ENCODE results near the gene NEK2. TPM values are rescaled to one million over a fixed set of nuclear protein-coding genes. Genes with fewer than 3 reads are reported as not detected.

The NEK2 gene
- total and polyA plus RNA-seq, 2 of the 13 experiments (the other 11 are each of a cell fraction or from before 2014, with no cell fraction given) = 10.9 to 40.8 TPM

DNA sequence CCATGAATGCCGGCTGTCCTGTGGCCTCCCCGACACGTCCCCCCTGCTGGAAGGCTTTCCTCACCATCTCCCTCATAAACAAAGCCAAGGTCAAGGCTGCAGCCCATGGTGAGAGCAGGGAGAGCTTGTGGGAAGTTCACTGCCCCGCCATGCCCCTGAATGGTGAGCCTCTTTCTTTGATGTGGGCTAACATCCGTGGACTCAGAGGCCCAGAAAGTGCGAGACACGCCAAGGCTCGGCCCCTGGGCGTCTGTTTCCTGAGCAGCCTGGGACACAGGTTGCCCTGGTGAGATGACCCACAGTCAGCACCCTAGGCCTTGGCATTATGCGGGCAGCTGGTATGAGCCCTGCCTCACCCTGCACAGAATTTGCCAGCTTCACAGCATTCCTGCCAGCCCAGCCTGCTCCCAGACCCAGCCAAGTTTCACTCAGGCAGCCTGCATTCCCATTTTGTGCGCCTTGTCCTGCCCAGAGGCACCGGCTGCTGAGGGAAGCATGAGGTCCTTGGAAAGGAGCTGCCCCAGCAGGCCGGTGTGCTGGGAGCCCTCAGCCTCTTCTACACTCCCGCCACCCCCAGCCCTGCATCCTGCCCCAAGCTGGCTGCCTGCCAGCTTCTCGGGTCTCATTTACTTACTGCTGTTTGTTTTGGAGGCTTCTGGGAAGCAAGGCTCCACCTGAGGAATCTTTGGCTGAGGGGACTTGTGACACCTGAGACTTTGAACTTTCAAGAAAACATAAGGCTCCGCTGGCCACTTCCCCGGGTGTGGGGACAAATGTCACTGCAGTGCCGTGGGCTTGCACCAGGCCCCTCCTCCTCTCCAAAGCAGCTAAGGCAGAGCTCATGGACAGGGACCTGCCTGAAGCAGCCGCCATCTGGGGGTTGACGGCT lies 31.9 kb downstream of the NEK2 start (continued):
- TF ChIP-seq AKNA (CRISPR knock-in tag; IDR thresholded peaks at IDR 0.05; ENCODE audit: borderline replicate concordance) = no peak
- peak; percentile 99 for TF ChIP-seq RXRB (CRISPR knock-in tag; IDR thresholded peaks at IDR 0.05; ENCODE audit: borderline replicate concordance)
- peak; percentile 68; the same call in 1 of the 2 replicates for TF ChIP-seq JUND (CRISPR knock-in tag; IDR thresholded peaks at IDR 0.05)
- TF ChIP-seq ZNF44 (CRISPR knock-in tag; IDR thresholded peaks at IDR 0.05) = peak; percentile 87; the same call in 1 of the 2 replicates
- TF ChIP-seq SKI (IDR thresholded peaks at IDR 0.05; ENCODE audit: partially characterized antibody) = peak; percentile 100
- peak; percentile 100 for TF ChIP-seq TBX2 (CRISPR knock-in tag; IDR thresholded peaks at IDR 0.05; ENCODE audit: borderline replicate concordance)
- peak; percentile 61; the same call in 1 of the 2 replicates for TF ChIP-seq ZNF598 (CRISPR knock-in tag; IDR thresholded peaks at IDR 0.05; ENCODE audit: borderline replicate concordance)
- TF ChIP-seq YY1 (IDR thresholded peaks at IDR 0.05; ENCODE audit: insufficient read depth, insufficient replicate concordance, low read depth, low read length) = peak; percentile 23
- TF ChIP-seq SMAD3 (CRISPR knock-in tag; IDR thresholded peaks at IDR 0.05) = peak; percentile 89
- TF ChIP-seq ZNF24 (IDR thresholded peaks at IDR 0.05) = no peak
- peak; percentile 59 for TF ChIP-seq ZNF362 (CRISPR knock-in tag; IDR thresholded peaks at IDR 0.05; ENCODE audit: borderline replicate concordance)
- no peak for TF ChIP-seq MTF2 (CRISPR knock-in tag; IDR thresholded peaks at IDR 0.05; ENCODE audit: borderline replicate concordance)
- peak; percentile 96 for TF ChIP-seq SAP130 (CRISPR knock-in tag; IDR thresholded peaks at IDR 0.05; ENCODE audit: low read depth)
- peak; percentile 80; the same call in 1 of the 2 replicates for TF ChIP-seq ZNF558 (CRISPR knock-in tag; IDR thresholded peaks at IDR 0.05; ENCODE audit: borderline replicate concordance)
- TF ChIP-seq ZNF569 (CRISPR knock-in tag; IDR thresholded peaks at IDR 0.05; ENCODE audit: borderline replicate concordance) = no peak
- TF ChIP-seq CENPX (CRISPR knock-in tag; IDR thresholded peaks at IDR 0.05) = no peak
- TF ChIP-seq MBNL3 (CRISPR knock-in tag; conservative IDR thresholded peaks at IDR 0.05) = no peak
- 0 out of 2 replicates have a peak, but pooled peaks have one; percentile 63 for TF ChIP-seq ZNF136 (CRISPR knock-in tag; IDR thresholded peaks at IDR 0.05; ENCODE audit: low read depth)
- no peak for TF ChIP-seq MLLT10 (CRISPR knock-in tag; IDR thresholded peaks at IDR 0.05)
- no peak for TF ChIP-seq TOE1 (CRISPR knock-in tag; IDR thresholded peaks at IDR 0.05)
- peak; percentile 74 for TF ChIP-seq ARNTL (CRISPR knock-in tag; IDR thresholded peaks at IDR 0.05)
- no peak for TF ChIP-seq ZNF496 (CRISPR knock-in tag; IDR thresholded peaks at IDR 0.05; ENCODE audit: insufficient replicate concordance)
- TF ChIP-seq ZBTB20 (CRISPR knock-in tag; IDR thresholded peaks at IDR 0.05; ENCODE audit: borderline replicate concordance, low read depth) = peak; percentile 79; the same call in 1 of the 2 replicates
- TF ChIP-seq U2AF1 (optimal IDR thresholded peaks at IDR 0.05; ENCODE audit: low read depth, low read length) = no peak

Measured in HepG2 (cell line).